Posterior cingulate gyrus (tissue), 11 donors: Measurements from ENCODE around the gene TLN1.

Experiments
- DNase-seq, 10 donors: peaks; one replicate each; pipeline versions ENCODE4 v3.0.0 to v3.0.0-alpha.2; 2020 to 2021; ENCODE audit warnings: mixed read lengths in 3 of 10
- intact Hi-C: fragments of 100-400 bp; cut with DNase I; formaldehyde crosslinking; loops from one replicate; pipeline ENCODE4 v1.15.1; 2023

The TLN1 gene

GRCh38 chr9:35674025-35674361 lies 58.0 kb downstream of the TLN1 start:
- peak in 1 of 10 donors; percentile 45 for DNase-seq
- intact Hi-C loops = no loop called here

GRCh38 chr9:35673132-35674024 lies 58.6 kb downstream of the TLN1 start, which contains the start of gene CA9:
Gene CA9 (plus strand): TSS chr9:35673928. CDS start chr9:35673960, 32 bp downstream.
- DNase-seq = peak in 4 of 10 donors; percentile 45 to 88 (median 78)
- intact Hi-C loops = no loop called here

- DNase-seq = peak in 2 of 10 donors; percentile 6 to 29
- intact Hi-C loops = no loop called here
These were observed 62.5 kb downstream of the TLN1 start for GRCh38 chr9:35669331-35670145.

GRCh38 chr9:35667939-35668338 lies 64.1 kb downstream of the TLN1 start:
- intact Hi-C loops = no loop called here
- DNase-seq = peak in 1 of 10 donors; percentile 18

- intact Hi-C loops = no loop called here
- DNase-seq = peak in 1 of 10 donors; percentile 15
These were observed 65.4 kb downstream of the TLN1 start for GRCh38 chr9:35666549-35666948.

GRCh38 chr9:35666045-35666444 lies 66.0 kb downstream of the TLN1 start:
- intact Hi-C loops = no loop called here
- DNase-seq = no peak

- intact Hi-C loops = no loop called here
- no peak for DNase-seq
These were observed 66.5 kb downstream of the TLN1 start for GRCh38 chr9:35665471-35665818.

GRCh38 chr9:35664531-35665470 lies 67.2 kb downstream of the TLN1 start, which contains the start of gene ARHGEF39:
Gene ARHGEF39 (minus strand): TSS chr9:35665195. CDS start chr9:35665169, 26 bp downstream.
- intact Hi-C loops = no loop called here
- peak; percentile 55 to 95 (median 73) for DNase-seq

- peak in 1 of 10 donors; percentile 77 for DNase-seq
- intact Hi-C loops = no loop called here
These were observed 69.6 kb downstream of the TLN1 start for GRCh38 chr9:35662437-35662836.

- intact Hi-C loops = no loop called here
- DNase-seq = peak in 1 of 10 donors; percentile 29
These were observed 70.1 kb downstream of the TLN1 start for GRCh38 chr9:35661756-35662350.

- intact Hi-C loops = no loop called here
- peak in 1 of 10 donors; percentile 86 for DNase-seq
These were observed 71.0 kb downstream of the TLN1 start for GRCh38 chr9:35660966-35661415.

GRCh38 chr9:35659340-35659739 lies 72.7 kb downstream of the TLN1 start:
- intact Hi-C loops = loop anchor here (5.0 to 10.0 kb wide), 3 partner anchors 38 to 165 kb away; partner anchors contain the start of genes RUSC2 and SPAG8
- DNase-seq = no peak

- intact Hi-C loops = loop anchor here (5.0 to 10.0 kb wide), 3 partner anchors 38 to 164 kb away; partner anchors contain the start of genes RUSC2 and SPAG8
- peak in 3 of 10 donors; percentile 41 to 88 (median 83) for DNase-seq
These were observed 73.1 kb downstream of the TLN1 start for GRCh38 chr9:35658968-35659220.

GRCh38 chr9:35658137-35658967 lies 73.6 kb downstream of the TLN1 start, which contains the start of gene CCDC107:
Gene CCDC107 (plus strand): TSS chr9:35658292. CDS start chr9:35658380, 88 bp downstream.
- peak; percentile 70 to 98 (median 81) for DNase-seq
- intact Hi-C loops = loop anchor here (5.0 to 10.0 kb wide), 3 partner anchors 39 to 164 kb away; partner anchors contain the start of genes RUSC2 and SPAG8

GRCh38 chr9:35657546-35658136 lies 74.4 kb downstream of the TLN1 start, which contains the start of gene RMRP:
Gene RMRP (minus strand): TSS chr9:35658019.
- intact Hi-C loops = loop anchor here (2.0 to 10.0 kb wide), 4 partner anchors 40 to 163 kb away; partner anchors contain the start of genes CREB3, RUSC2, SPAG8 and TLN1
- DNase-seq = peak; percentile 88 to 100 (median 98)

GRCh38 chr9:35656831-35657545 lies 75.0 kb downstream of the TLN1 start:
- intact Hi-C loops = loop anchor here (2.0 to 10.0 kb wide), 4 partner anchors 40 to 162 kb away; partner anchors contain the start of genes CREB3, RUSC2, SPAG8 and TLN1
- DNase-seq = peak in 2 of 10 donors; percentile 28 to 32

- intact Hi-C loops = loop anchor here (2.0 to 10.0 kb wide), 4 partner anchors 41 to 162 kb away; partner anchors contain the start of genes CREB3, RUSC2, SPAG8 and TLN1
- DNase-seq = peak in 1 of 10 donors; percentile 43
These were observed 75.6 kb downstream of the TLN1 start for GRCh38 chr9:35656348-35656747.
